Parathyroid adenoma (tissue), 2 donors: ENCODE results near the gene NCKAP1.

Experiments
- H2AFZ ChIP-seq: fragments of 300-600 bp; sonication (generic); one replicate; pipeline ENCODE4 v1.7.0; 2017; ENCODE audit warnings: antibody characterized with exemption, mild to moderate bottlenecking
- H3K27ac ChIP-seq: fragments of 300-600 bp; sonication (generic); one replicate; pipeline ENCODE4 v1.7.0; 2017
- H3K27me3 ChIP-seq: fragments of 300-600 bp; sonication (generic); one replicate; pipeline ENCODE4 v1.7.0; 2017; ENCODE audit warnings: low read length; ENCODE audit not compliant: control insufficient read depth, insufficient read depth
- H3K36me3 ChIP-seq: fragments of 300-600 bp; sonication (generic); one replicate; pipeline ENCODE4 v1.7.0; 2017; ENCODE audit warnings: low read length; ENCODE audit not compliant: control insufficient read depth, insufficient read depth
- H3K4me1 ChIP-seq: fragments of 300-600 bp; sonication (generic); one replicate; pipeline ENCODE4 v1.7.0; 2017; ENCODE audit warnings: control low read depth
- H3K4me2 ChIP-seq: fragments of 300-600 bp; sonication (generic); one replicate; pipeline ENCODE4 v1.7.0; 2017; ENCODE audit warnings: low read length
- H3K4me3 ChIP-seq: fragments of 300-600 bp; sonication (generic); one replicate; pipeline ENCODE4 v1.7.0; 2017; ENCODE audit warnings: low read depth, low read length
- H3K79me2 ChIP-seq: fragments of 300-600 bp; sonication (generic); one replicate; pipeline ENCODE4 v1.7.0; 2017; ENCODE audit warnings: control low read depth
- H3K9ac ChIP-seq: fragments of 300-600 bp; sonication (generic); one replicate; pipeline ENCODE4 v1.7.0; 2017; ENCODE audit warnings: mild to moderate bottlenecking
- H3K9me3 ChIP-seq: fragments of 300-600 bp; sonication (generic); one replicate; pipeline ENCODE4 v1.7.0; 2017; ENCODE audit warnings: low read length; ENCODE audit not compliant: control insufficient read depth
- TF ChIP-seq, protein P1 (sequence below): fragments of 300-600 bp; sonication (generic); IDR thresholded peaks from one replicate; pipeline ENCODE4 v1.7.0; 2017; ENCODE audit warnings: antibody characterized with exemption, mild to moderate bottlenecking
- donor health status: primary hyperparathyroidism.

Gene NCKAP1

DNA sequence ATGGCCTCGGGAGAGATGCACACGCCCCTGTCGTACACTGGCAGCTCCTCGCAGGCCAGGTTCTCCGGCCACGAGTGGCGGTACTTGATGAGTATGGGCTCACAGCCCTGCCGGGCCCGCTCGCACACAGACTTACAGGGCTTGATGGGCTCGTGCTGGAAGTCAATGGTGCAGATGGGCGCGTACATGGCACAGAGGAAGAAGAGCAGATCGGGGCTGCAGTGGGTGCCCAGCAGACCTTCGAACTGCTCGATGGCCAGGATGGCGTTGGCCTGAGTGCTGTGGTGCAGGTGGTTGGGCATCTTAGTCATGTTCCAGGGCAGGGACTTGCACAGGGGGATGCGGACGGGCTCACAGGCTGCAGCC lies 172.2 kb downstream of the NCKAP1 start:
- Histone ChIP-seq H3K27ac (no peak overlapping the region), H3K4me1 (no peaks in the 10 kb centered on the region), H3K9me3 (no peaks in the 10 kb centered on the region), H2AFZ (peak overlapping the region; percentile 83), H3K4me3 (no peak overlapping the region), H3K4me2 (peak overlapping the region; percentile 95), H3K79me2 (no peaks in the 10 kb centered on the region), H3K9ac (no peak overlapping the region), H3K36me3 (no peaks in the 10 kb centered on the region), H3K27me3 (no peaks in the 10 kb centered on the region)
- TF ChIP-seq, protein P1, sequence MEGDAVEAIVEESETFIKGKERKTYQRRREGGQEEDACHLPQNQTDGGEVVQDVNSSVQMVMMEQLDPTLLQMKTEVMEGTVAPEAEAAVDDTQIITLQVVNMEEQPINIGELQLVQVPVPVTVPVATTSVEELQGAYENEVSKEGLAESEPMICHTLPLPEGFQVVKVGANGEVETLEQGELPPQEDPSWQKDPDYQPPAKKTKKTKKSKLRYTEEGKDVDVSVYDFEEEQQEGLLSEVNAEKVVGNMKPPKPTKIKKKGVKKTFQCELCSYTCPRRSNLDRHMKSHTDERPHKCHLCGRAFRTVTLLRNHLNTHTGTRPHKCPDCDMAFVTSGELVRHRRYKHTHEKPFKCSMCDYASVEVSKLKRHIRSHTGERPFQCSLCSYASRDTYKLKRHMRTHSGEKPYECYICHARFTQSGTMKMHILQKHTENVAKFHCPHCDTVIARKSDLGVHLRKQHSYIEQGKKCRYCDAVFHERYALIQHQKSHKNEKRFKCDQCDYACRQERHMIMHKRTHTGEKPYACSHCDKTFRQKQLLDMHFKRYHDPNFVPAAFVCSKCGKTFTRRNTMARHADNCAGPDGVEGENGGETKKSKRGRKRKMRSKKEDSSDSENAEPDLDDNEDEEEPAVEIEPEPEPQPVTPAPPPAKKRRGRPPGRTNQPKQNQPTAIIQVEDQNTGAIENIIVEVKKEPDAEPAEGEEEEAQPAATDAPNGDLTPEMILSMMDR, result no peak

DNA sequence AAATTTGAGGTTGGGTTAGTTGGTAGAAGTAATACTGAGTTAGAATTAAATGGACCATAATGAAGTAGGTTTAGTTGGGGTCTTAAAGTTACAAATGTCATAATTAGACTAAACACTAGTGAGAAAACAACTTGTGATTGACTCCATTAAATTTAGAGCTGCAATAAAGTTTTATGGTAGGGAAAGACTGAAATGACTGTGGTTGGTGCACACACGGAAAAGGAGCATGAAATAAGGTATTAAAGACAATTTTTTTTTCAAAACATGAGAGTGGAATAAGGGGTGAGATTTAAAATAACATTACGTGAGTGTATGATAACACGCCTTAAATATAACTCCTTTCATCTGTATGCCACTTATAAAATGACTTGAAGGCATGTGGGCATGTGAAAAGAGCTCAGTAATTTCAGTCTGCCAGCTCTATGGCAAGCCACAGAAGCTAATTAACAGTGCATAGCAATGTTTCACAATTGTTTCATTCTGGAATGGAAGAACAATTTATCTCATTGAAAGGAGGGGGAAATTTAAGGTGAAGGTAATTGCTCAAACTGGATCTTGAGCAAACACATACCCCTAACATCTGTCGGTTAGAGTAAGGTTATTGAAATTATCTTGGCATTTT lies 173.2 kb downstream of the NCKAP1 start:
- no peaks in the 10 kb centered on the region for H3K4me1 ChIP-seq
- H3K9ac ChIP-seq, result no peak overlapping the region
- no peaks in the 10 kb centered on the region for H3K27me3 ChIP-seq
- no peak overlapping the region for H3K4me3 ChIP-seq
- no peaks in the 10 kb centered on the region for H3K9me3 ChIP-seq
- no peak overlapping the region for H2AFZ ChIP-seq
- no peak overlapping the region for H3K27ac ChIP-seq
- no peaks in the 10 kb centered on the region for H3K79me2 ChIP-seq
- TF ChIP-seq, protein P1, result no peak
- H3K36me3 ChIP-seq, result no peaks in the 10 kb centered on the region
- no peak overlapping the region for H3K4me2 ChIP-seq

DNA sequence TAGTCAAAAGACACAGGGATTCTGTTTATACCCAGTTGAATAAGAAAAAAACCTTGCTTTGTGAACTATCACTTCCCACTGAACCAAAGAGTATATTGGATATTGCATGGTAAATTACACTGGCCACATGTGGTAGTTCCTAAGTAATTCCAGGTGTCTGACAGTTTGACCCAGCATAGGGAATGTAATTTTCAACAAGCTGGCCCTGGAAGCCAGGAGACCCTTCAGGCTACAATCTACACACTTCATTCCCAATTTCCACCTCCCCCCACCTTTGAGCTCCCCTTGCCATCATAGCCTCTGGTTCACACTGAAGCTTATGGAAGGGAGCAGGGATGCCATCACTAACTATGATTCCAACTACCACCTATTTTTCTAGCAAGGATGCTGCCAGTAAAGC lies 174.6 kb downstream of the NCKAP1 start:
- H3K79me2 ChIP-seq, result no peaks in the 10 kb centered on the region
- no peaks in the 10 kb centered on the region for H3K9me3 ChIP-seq
- no peak overlapping the region for H3K27ac ChIP-seq
- H2AFZ ChIP-seq, result no peak overlapping the region
- H3K4me1 ChIP-seq, result no peaks in the 10 kb centered on the region
- H3K36me3 ChIP-seq, result no peaks in the 10 kb centered on the region
- no peak overlapping the region for H3K4me2 ChIP-seq
- no peak overlapping the region for H3K4me3 ChIP-seq
- no peaks in the 10 kb centered on the region for H3K27me3 ChIP-seq
- H3K9ac ChIP-seq, result no peak overlapping the region
- TF ChIP-seq, protein P1, result no peak

DNA sequence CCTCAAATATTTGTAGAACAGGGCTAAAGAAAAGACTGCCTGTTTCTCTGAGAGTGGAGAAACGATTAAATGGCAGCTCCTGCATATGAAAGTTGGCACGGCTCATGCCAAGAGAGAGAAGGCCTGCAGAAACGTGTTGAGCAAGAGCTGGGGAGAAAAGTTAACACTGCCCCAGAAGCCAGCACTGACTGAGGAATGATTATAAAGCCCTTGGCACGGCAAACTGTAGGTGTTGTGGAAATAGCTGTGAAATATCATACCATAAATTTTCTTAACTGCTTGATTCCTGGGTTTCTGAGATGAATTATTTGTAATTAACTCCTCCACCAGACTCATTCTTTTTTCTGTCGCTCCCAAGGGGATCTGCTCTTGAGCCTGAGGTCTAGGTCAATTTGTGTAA lies 176.2 kb downstream of the NCKAP1 start:
- H3K9ac ChIP-seq, result no peak overlapping the region
- no peaks in the 10 kb centered on the region for H3K9me3 ChIP-seq
- no peaks in the 10 kb centered on the region for H3K79me2 ChIP-seq
- H3K27ac ChIP-seq, result no peak overlapping the region
- TF ChIP-seq, protein P1, result no peak
- no peak overlapping the region for H2AFZ ChIP-seq
- no peak overlapping the region for H3K4me2 ChIP-seq
- no peaks in the 10 kb centered on the region for H3K36me3 ChIP-seq
- no peak overlapping the region for H3K4me3 ChIP-seq
- no peaks in the 10 kb centered on the region for H3K27me3 ChIP-seq
- H3K4me1 ChIP-seq, result no peaks in the 10 kb centered on the region

DNA sequence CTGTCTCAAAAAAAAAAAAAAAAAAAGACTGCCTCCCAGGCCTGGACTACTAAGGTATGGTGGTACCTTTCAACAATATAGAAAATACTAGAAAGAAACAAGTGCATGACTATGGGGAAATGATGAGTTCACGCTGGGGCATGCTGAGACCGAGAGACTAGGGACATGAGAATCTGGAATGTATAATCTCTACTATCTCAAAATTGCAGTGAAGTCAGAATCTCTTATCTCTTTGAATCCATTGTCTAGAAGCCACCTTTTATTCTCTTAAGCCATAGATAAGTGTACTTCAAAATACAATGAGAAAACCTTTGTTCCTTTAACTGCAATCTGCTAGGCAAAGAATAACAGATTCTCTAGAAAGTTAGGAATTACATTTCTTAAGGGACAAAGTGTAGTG lies 177.4 kb downstream of the NCKAP1 start:
- Histone ChIP-seq H2AFZ (no peak overlapping the region), H3K27ac (no peak overlapping the region), H3K9me3 (no peaks in the 10 kb centered on the region), H3K4me2 (no peak overlapping the region), H3K4me3 (no peak overlapping the region), H3K27me3 (no peaks in the 10 kb centered on the region), H3K36me3 (no peaks in the 10 kb centered on the region), H3K9ac (no peak overlapping the region), H3K4me1 (no peaks in the 10 kb centered on the region), H3K79me2 (no peaks in the 10 kb centered on the region)
- TF ChIP-seq, protein P1, result no peak
